ENCODE results near the gene ELMO2.

Gene ELMO2, protein sequence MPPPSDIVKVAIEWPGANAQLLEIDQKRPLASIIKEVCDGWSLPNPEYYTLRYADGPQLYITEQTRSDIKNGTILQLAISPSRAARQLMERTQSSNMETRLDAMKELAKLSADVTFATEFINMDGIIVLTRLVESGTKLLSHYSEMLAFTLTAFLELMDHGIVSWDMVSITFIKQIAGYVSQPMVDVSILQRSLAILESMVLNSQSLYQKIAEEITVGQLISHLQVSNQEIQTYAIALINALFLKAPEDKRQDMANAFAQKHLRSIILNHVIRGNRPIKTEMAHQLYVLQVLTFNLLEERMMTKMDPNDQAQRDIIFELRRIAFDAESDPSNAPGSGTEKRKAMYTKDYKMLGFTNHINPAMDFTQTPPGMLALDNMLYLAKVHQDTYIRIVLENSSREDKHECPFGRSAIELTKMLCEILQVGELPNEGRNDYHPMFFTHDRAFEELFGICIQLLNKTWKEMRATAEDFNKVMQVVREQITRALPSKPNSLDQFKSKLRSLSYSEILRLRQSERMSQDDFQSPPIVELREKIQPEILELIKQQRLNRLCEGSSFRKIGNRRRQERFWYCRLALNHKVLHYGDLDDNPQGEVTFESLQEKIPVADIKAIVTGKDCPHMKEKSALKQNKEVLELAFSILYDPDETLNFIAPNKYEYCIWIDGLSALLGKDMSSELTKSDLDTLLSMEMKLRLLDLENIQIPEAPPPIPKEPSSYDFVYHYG

DNA sequence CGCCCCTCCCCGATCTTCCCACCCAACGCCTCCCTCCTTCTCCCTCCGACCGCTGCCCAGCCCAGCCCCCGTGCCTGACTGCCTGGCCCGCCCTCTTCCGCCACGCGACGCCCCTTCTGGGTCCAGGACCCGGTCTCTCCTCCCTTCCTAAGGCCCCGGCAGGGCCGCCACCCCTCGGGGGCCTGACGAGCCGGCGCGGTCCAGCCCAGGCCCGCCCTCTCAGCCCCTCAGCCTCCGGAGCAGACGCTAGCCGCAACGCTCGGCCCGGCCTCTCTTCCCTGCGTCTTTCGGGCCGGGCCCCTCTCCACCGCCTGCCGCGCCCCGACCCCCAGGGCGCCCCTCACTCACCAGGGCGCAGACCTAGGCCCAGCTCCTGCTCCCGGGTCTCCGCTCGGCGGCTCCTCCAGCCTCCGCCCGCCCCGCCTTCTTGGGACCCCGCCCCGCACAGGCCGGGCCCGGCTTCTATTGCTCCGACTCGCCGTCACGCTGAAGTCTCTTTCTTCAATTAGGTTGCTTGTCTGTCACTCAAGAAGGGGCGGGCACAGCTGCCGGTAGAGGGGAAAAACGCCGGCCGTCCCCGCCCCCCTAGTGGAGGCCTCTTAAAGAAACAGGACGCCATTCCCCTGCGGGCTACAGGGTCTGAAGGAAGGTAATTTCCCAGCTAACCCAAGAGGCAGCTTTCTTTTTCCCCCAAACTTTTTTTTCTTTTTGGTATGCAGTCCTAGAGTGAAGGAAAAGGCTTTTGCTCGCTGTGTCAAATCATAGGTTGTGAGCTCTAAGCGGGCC is at the start of gene ELMO2:
TSS of gene ELMO2 (minus strand) at position 416 of the 786 bp plus-strand sequence. CDS start 12,133 bp downstream, outside the sequence.
- H3K4me3 ChIP-seq (ENCODE audit: low read depth in 1 of 2, low read length in 2 of 2): peak within 1 kb of the TSS; percentile 80 to 88
- H3K4me1 ChIP-seq (ENCODE audit: control insufficient read depth in 1 of 2, insufficient read depth in 2 of 2, low read length in 2 of 2): peaks cover 23 to 43% of the 10 kb centered on the region in 2 donors
- H3K27me3 ChIP-seq (ENCODE audit: low read depth, low read length): no peaks in the 10 kb centered on the region
- peak within 1 kb of the TSS; percentile 66 for H3K27ac ChIP-seq (ENCODE audit: low read length)
- no peaks in the 10 kb centered on the region for H3K36me3 ChIP-seq (ENCODE audit: control insufficient read depth in 1 of 2, insufficient read depth in 2 of 2, low read length in 2 of 2)
- no peaks in the 10 kb centered on the region for H3K9me3 ChIP-seq (ENCODE audit: control insufficient read depth in 1 of 2, low read length in 2 of 2)

DNA sequence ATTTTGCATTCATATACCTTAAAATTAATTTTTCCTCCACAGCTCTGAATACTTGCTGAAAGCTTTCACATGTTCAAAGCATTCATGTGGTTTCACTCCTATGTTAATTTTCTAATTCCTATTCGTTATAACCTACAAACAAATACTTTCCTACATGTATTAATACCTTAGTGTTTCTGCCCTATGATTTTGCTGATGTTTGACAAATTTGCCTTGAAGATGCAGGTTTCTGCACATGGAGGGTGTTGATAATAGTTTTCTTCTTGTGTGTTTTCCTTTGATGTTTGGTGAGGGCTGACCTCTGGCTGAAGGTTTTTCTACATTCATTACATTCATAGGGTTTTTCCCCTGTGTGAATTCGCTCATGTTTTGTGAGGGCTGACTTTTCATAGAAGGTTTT is 49.3 kb upstream of the ELMO2 start:
- Histone ChIP-seq H3K27ac (ENCODE audit: low read length) (no peak overlapping the region), H3K9me3 (ENCODE audit: control insufficient read depth in 1 of 2, low read length in 2 of 2) (peaks cover 0 to 5% of the 10 kb centered on the region in 2 donors), H3K27me3 (ENCODE audit: low read depth, low read length) (no peaks in the 10 kb centered on the region), H3K36me3 (ENCODE audit: control insufficient read depth in 1 of 2, insufficient read depth in 2 of 2, low read length in 2 of 2) (no peaks in the 10 kb centered on the region), H3K4me1 (ENCODE audit: control insufficient read depth in 1 of 2, insufficient read depth in 2 of 2, low read length in 2 of 2) (peaks cover 0 to 4% of the 10 kb centered on the region in 2 donors), H3K4me3 (ENCODE audit: low read depth in 1 of 2, low read length in 2 of 2) (no peak overlapping the region)

DNA sequence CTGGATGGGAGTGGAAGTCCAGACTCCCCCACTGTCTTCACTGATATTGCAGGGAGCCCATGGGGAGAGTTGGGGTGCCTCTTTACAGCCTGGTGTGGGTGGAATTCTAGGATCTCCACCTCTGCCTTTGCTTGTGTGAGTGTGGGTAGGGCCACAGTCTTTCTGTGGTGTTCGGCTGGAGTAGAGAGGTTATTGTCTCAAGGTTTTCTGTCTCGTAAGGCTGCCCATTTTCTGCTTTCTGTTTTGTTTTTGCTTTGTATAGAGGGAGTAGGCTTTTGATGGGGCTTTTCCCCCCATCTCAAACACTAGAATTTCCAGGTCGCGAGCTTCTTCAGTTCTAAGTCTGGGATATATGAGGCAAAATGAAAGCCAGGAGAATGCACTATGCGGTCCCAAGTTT is 40.4 kb upstream of the ELMO2 start:
- Histone ChIP-seq H3K9me3 (ENCODE audit: control insufficient read depth in 1 of 2, low read length in 2 of 2) (no peaks in the 10 kb centered on the region), H3K4me3 (ENCODE audit: low read depth in 1 of 2, low read length in 2 of 2) (no peak overlapping the region), H3K36me3 (ENCODE audit: control insufficient read depth in 1 of 2, insufficient read depth in 2 of 2, low read length in 2 of 2) (no peaks in the 10 kb centered on the region), H3K27ac (ENCODE audit: low read length) (no peak overlapping the region), H3K27me3 (ENCODE audit: low read depth, low read length) (no peaks in the 10 kb centered on the region), H3K4me1 (ENCODE audit: control insufficient read depth in 1 of 2, insufficient read depth in 2 of 2, low read length in 2 of 2) (no peaks in the 10 kb centered on the region)

DNA sequence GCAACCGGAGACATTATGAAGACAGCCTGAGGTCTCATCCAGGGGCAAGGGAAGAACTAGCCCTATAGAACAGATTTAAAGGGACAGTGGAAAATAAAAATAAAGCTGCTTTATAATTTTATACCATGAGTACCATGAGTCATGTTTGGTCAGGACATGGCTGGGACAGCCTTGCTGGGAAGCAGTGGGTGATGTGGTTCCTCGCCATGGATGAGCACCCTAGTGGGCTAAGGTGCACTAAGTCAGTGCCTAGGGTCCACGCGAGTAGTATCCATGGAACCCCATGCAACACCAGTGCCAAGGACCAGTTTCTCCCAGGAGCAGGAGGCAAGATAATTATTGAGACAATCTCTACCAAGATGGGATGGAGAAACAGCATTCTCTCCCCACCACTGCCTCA is 33.4 kb upstream of the ELMO2 start:
- no peak overlapping the region for H3K4me3 ChIP-seq (ENCODE audit: low read depth in 1 of 2, low read length in 2 of 2)
- no peak overlapping the region for H3K27ac ChIP-seq (ENCODE audit: low read length)
- H3K27me3 ChIP-seq (ENCODE audit: low read depth, low read length): no peaks in the 10 kb centered on the region
- H3K9me3 ChIP-seq (ENCODE audit: control insufficient read depth in 1 of 2, low read length in 2 of 2): no peaks in the 10 kb centered on the region
- no peaks in the 10 kb centered on the region for H3K4me1 ChIP-seq (ENCODE audit: control insufficient read depth in 1 of 2, insufficient read depth in 2 of 2, low read length in 2 of 2)
- no peaks in the 10 kb centered on the region for H3K36me3 ChIP-seq (ENCODE audit: control insufficient read depth in 1 of 2, insufficient read depth in 2 of 2, low read length in 2 of 2)

DNA sequence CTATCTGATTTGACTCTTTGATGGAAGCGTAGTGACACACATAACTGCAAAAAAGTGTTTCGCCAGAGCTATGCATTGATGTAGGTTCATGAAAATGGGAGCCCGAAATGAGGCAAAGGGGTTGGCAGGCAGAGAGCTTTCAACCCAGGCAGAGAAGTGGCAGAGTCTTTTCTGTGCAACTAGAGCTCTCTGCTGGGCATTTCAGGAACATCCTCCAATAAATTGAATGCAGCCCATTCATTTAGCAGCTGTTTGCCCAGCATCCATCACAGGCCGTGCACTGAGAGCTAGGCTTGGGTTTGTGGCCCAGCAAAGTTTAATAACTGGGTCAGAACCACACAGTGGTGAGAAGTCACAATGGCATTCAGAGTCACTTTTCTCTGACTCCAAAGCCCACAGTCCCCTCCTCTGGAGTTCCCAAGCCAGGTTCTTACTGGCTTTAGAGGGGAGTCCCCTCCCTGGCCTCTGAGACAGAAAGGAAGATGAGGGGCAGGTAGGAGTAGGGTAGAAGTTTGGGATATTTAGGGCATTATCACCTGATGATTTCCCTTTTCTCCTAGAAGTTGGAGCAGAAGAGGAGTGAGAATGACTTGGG is 31.8 kb upstream of the ELMO2 start:
- H3K4me3 ChIP-seq (ENCODE audit: low read depth in 1 of 2, low read length in 2 of 2): no peak overlapping the region
- no peaks in the 10 kb centered on the region for H3K9me3 ChIP-seq (ENCODE audit: control insufficient read depth in 1 of 2, low read length in 2 of 2)
- no peaks in the 10 kb centered on the region for H3K27me3 ChIP-seq (ENCODE audit: low read depth, low read length)
- H3K27ac ChIP-seq (ENCODE audit: low read length): no peak overlapping the region
- no peaks in the 10 kb centered on the region for H3K4me1 ChIP-seq (ENCODE audit: control insufficient read depth in 1 of 2, insufficient read depth in 2 of 2, low read length in 2 of 2)
- no peaks in the 10 kb centered on the region for H3K36me3 ChIP-seq (ENCODE audit: control insufficient read depth in 1 of 2, insufficient read depth in 2 of 2, low read length in 2 of 2)

DNA sequence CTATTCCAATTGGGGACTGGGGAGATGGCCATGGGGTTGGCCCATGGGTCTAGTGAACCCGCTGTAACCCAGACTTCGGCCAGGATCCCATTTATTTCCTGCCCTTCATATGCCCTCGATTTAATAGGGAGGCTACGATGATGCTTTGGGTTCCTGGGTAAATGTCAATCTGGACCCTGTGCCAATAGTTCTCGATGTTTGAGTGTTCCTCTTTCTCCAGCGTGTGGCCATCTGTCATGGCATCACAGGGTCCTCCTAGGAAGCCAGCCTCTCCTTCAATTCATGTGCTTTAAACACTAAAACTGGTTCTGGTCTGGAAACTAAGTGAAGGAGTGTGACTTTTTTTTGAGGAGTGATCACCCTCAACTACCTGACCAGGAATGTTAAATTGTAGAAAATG is 28.7 kb upstream of the ELMO2 start:
- H3K4me1 ChIP-seq (ENCODE audit: control insufficient read depth in 1 of 2, insufficient read depth in 2 of 2, low read length in 2 of 2): no peaks in the 10 kb centered on the region
- no peak overlapping the region for H3K27ac ChIP-seq (ENCODE audit: low read length)
- H3K4me3 ChIP-seq (ENCODE audit: low read depth in 1 of 2, low read length in 2 of 2): no peak overlapping the region
- no peaks in the 10 kb centered on the region for H3K27me3 ChIP-seq (ENCODE audit: low read depth, low read length)
- no peaks in the 10 kb centered on the region for H3K36me3 ChIP-seq (ENCODE audit: control insufficient read depth in 1 of 2, insufficient read depth in 2 of 2, low read length in 2 of 2)
- no peaks in the 10 kb centered on the region for H3K9me3 ChIP-seq (ENCODE audit: control insufficient read depth in 1 of 2, low read length in 2 of 2)

DNA sequence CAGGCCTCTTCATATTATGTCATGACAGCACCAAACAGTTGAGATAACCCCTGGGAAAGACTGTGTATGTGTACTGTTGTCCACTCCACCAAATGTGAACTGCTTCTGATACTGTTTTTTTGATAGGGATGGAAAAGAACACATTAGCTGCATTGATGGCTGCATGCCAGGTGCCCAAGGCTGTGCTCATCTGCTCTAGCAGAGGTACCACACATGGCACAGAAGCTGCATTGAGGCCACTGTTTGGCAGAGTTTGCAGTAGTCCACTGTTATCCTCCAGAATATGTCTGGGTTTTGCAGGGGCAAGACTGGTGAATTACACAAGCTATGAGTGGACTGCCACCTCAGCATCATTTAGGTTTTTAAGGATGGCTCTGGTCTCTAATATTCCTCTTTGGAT is 28.2 kb upstream of the ELMO2 start:
- Histone ChIP-seq H3K27ac (ENCODE audit: low read length) (no peak overlapping the region), H3K36me3 (ENCODE audit: control insufficient read depth in 1 of 2, insufficient read depth in 2 of 2, low read length in 2 of 2) (no peaks in the 10 kb centered on the region), H3K4me1 (ENCODE audit: control insufficient read depth in 1 of 2, insufficient read depth in 2 of 2, low read length in 2 of 2) (no peaks in the 10 kb centered on the region), H3K27me3 (ENCODE audit: low read depth, low read length) (no peaks in the 10 kb centered on the region), H3K4me3 (ENCODE audit: low read depth in 1 of 2, low read length in 2 of 2) (no peak overlapping the region), H3K9me3 (ENCODE audit: control insufficient read depth in 1 of 2, low read length in 2 of 2) (no peaks in the 10 kb centered on the region)

DNA sequence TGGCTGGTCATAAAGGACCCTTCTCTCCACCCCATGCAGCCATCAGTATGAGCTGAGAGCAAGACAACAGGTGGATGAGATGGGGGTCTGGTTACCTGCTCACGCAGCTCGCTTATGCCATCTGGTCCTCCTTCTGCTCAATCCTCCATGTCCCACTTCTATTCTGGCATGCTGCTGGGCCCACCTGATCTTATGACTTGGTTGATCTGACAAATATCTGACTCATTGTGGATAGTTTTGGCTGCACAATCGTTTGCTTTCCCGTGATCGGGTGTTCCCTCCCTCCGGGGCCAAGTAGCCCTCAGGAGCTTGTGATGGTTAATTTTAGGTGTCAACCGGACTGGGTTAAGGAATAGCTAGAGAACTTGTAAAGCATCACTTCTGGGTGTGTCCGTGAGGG is 26.6 kb upstream of the ELMO2 start:
- Histone ChIP-seq H3K27ac (ENCODE audit: low read length) (no peak overlapping the region), H3K36me3 (ENCODE audit: control insufficient read depth in 1 of 2, insufficient read depth in 2 of 2, low read length in 2 of 2) (no peaks in the 10 kb centered on the region), H3K4me3 (ENCODE audit: low read depth in 1 of 2, low read length in 2 of 2) (no peak overlapping the region), H3K4me1 (ENCODE audit: control insufficient read depth in 1 of 2, insufficient read depth in 2 of 2, low read length in 2 of 2) (no peaks in the 10 kb centered on the region), H3K27me3 (ENCODE audit: low read depth, low read length) (no peaks in the 10 kb centered on the region), H3K9me3 (ENCODE audit: control insufficient read depth in 1 of 2, low read length in 2 of 2) (no peaks in the 10 kb centered on the region)

DNA sequence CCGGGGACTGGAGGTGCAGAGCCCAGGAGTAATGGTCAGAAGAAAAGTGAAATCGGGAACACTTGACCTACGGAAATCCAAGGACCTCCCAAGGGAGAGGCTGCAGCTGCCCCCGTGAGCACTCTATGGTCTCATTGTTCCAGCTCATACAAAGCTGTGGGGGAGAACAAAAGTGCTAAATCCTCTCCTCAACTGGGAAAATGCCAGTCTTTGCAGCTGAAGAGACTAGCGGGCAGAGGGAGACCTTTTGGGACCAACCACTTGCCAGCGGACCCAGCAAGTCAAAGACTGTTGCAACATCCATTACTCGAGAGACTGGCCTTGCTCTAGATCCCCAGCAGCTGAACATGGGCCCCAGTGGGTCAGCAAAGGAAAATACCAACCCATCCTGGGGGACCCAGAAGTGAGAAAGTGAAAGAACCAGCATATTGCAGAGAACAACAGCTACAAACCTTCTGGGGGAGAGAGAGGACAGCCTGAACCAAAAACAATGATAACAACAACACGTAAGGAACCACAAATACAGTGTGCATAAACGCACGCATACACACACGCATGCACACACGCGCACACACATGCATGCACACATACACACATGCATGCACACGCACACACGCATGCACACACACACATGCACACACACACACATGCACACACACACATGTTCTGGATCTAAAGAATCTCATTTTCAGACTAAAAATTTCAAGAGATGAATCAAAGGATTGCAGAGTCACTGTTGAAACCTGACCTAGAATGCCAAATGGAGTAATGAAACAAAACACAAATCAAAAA is 24.7 kb upstream of the ELMO2 start:
- H3K4me1 ChIP-seq (ENCODE audit: control insufficient read depth in 1 of 2, insufficient read depth in 2 of 2, low read length in 2 of 2): no peaks in the 10 kb centered on the region
- no peak overlapping the region for H3K4me3 ChIP-seq (ENCODE audit: low read depth in 1 of 2, low read length in 2 of 2)
- no peak overlapping the region for H3K27ac ChIP-seq (ENCODE audit: low read length)
- no peaks in the 10 kb centered on the region for H3K27me3 ChIP-seq (ENCODE audit: low read depth, low read length)
- no peaks in the 10 kb centered on the region for H3K36me3 ChIP-seq (ENCODE audit: control insufficient read depth in 1 of 2, insufficient read depth in 2 of 2, low read length in 2 of 2)
- no peaks in the 10 kb centered on the region for H3K9me3 ChIP-seq (ENCODE audit: control insufficient read depth in 1 of 2, low read length in 2 of 2)

DNA sequence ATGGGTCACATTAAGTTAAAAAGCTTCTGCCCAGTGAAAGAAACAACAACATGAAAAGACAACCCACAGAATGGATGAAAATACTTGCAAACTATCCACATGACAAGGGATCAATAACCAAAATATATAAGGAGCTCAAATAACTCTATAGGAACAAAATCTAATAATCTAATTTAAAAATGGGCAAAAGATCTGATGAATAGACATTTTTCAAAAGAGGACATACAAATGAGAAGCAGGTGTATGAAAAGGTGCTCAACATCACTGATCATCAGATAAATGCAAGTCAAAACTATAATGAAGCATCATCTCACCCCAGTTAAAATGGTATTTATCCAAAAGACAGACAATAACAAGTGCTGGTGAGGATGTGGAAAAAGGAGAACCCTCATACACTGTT is 21.0 kb upstream of the ELMO2 start:
- no peaks in the 10 kb centered on the region for H3K4me1 ChIP-seq (ENCODE audit: control insufficient read depth in 1 of 2, insufficient read depth in 2 of 2, low read length in 2 of 2)
- no peaks in the 10 kb centered on the region for H3K36me3 ChIP-seq (ENCODE audit: control insufficient read depth in 1 of 2, insufficient read depth in 2 of 2, low read length in 2 of 2)
- H3K4me3 ChIP-seq (ENCODE audit: low read depth in 1 of 2, low read length in 2 of 2): no peak overlapping the region
- H3K27me3 ChIP-seq (ENCODE audit: low read depth, low read length): no peaks in the 10 kb centered on the region
- no peaks in the 10 kb centered on the region for H3K9me3 ChIP-seq (ENCODE audit: control insufficient read depth in 1 of 2, low read length in 2 of 2)
- no peak overlapping the region for H3K27ac ChIP-seq (ENCODE audit: low read length)
